Measurements from ENCODE around the gene CCL15.

The CCL15 gene, protein sequence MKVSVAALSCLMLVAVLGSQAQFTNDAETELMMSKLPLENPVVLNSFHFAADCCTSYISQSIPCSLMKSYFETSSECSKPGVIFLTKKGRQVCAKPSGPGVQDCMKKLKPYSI

DNA sequence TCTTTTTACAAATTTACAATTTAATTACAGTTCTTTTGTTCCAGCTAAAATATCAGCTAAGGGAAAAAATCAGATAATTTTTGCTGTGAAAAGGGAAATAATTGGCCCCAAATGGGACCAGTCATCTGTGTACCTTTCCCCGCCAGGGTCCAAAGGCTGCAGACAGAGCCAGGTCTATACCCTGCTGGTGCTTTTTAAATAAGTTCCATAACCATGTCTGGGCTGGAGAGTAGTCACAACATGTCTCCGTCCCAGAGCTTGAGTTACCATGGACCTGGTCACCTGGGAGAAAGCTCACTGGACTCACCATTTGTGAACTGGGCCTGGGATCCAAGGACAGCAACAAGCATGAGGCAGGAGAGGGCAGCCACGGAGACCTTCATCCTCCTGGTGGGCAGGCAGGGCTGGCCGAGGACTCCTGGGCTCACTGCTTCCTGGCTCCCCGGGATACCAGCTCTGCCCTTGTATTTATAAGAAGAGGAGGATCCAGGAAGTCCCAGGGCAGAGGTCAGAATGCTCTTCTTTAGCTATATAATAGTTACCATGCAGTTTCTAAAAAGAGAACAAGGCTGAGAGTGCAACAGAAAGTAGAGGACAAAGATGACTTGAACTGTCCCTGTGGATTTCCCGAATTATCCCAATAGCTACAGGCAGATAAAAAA is at the start of gene CCL15:
CCL15 (minus strand) TSS at position 444 of the 662 bp plus-strand sequence; CDS start at position 383, 61 bp downstream.
- TF ChIP-seq, protein P1, sequence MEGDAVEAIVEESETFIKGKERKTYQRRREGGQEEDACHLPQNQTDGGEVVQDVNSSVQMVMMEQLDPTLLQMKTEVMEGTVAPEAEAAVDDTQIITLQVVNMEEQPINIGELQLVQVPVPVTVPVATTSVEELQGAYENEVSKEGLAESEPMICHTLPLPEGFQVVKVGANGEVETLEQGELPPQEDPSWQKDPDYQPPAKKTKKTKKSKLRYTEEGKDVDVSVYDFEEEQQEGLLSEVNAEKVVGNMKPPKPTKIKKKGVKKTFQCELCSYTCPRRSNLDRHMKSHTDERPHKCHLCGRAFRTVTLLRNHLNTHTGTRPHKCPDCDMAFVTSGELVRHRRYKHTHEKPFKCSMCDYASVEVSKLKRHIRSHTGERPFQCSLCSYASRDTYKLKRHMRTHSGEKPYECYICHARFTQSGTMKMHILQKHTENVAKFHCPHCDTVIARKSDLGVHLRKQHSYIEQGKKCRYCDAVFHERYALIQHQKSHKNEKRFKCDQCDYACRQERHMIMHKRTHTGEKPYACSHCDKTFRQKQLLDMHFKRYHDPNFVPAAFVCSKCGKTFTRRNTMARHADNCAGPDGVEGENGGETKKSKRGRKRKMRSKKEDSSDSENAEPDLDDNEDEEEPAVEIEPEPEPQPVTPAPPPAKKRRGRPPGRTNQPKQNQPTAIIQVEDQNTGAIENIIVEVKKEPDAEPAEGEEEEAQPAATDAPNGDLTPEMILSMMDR (conservative IDR thresholded peaks at IDR 0.05; ENCODE audit: low read depth, low read length) = no peak
- no peak within 1 kb of the TSS for H3K4me3 ChIP-seq (ENCODE audit: low read depth, low read length)
- no peak for DNase-seq (ENCODE audit: low read depth)

DNA sequence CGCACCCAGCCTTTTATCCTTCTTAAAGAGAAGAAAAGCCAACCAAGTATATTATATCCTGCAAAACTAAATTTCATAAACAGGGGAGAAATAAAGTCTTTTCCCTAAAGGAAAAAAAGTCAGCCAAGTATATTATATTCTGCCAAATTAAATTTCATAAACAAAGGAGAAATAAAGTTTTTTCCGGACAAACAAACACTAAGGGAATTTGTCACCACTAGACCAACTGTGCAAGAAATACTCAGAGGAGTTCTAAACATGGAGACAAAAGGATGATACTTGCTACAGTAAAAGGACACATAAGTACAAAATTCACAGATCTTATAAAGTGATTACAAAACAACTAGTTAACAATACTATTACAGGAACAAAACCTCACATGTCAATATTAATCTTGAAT is 48.3 kb upstream of the CCL15 start:
- H3K4me3 ChIP-seq (ENCODE audit: low read depth, low read length) = no peak overlapping the region
- TF ChIP-seq, protein P1 (conservative IDR thresholded peaks at IDR 0.05; ENCODE audit: low read depth, low read length) = no peak
- DNase-seq (ENCODE audit: low read depth) = no peak

DNA sequence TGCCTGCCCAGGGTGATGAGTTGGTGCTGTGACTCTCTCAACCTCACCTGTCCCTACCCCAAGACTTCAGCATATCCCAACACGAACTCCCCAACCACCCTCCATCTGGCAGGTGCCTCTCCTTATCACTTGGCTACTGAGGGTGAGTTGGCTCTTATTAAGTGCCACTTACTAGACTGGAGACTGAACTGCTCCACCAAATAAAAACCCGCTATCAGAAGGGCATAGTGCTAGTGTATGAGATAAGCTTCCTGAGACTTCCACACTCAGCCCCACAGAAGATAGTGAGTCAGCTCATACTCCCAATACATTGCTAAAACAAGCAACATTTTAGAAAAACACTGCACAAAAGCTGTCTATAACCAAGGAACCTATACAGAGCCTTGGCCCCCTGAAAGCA is 46.7 kb upstream of the CCL15 start:
- TF ChIP-seq, protein P1 (conservative IDR thresholded peaks at IDR 0.05; ENCODE audit: low read depth, low read length) = no peak
- H3K4me3 ChIP-seq (ENCODE audit: low read depth, low read length) = no peak overlapping the region
- no peak for DNase-seq (ENCODE audit: low read depth)

DNA sequence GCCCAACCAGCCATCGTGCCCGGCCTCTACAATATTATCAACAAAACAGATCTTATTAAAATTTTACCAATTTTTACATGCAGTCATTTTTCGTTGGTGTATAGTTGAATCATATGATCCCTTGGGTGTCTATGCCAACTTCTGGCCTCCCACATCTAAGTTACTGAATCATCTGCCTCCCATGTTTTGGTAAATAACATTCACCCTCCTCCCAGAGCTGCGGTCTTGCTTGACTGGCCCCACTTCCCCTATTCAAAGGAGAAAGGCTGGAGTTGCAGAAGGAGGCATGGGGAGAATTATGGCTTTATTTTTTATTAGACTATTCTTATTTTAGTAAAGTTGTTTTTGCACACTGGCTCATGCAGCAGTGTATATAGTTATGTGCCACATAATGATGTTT is 34.9 kb upstream of the CCL15 start:
- DNase-seq (ENCODE audit: low read depth) = no peak
- TF ChIP-seq, protein P1 (conservative IDR thresholded peaks at IDR 0.05; ENCODE audit: low read depth, low read length) = no peak

DNA sequence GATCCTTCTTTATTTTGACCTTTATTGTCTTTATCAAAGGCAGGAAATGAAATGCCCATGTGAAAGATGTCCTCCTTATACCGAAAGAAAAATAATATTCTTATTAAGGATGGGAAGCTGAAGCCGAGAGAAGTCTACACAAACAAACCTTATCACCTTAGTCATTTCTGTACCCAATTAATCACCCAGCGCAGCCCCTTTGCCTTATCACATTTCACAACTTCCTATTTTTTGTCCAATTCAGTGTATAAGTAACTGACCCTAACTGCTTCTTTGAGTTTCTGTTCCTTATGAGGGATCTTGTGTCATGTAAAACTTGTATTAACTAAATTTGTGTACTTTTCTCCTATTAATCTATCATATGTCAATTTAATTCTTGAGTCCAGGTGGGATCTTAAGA is 32.8 kb upstream of the CCL15 start:
- no peak for DNase-seq (ENCODE audit: low read depth)
- H3K4me3 ChIP-seq (ENCODE audit: low read depth, low read length) = no peak overlapping the region
- TF ChIP-seq, protein P1 (conservative IDR thresholded peaks at IDR 0.05; ENCODE audit: low read depth, low read length) = no peak

More for the DNA sequence above, 34.9 kb upstream of the CCL15 start:
- H3K4me3 ChIP-seq (ENCODE audit: low read depth, low read length) = no peak overlapping the region

DNA sequence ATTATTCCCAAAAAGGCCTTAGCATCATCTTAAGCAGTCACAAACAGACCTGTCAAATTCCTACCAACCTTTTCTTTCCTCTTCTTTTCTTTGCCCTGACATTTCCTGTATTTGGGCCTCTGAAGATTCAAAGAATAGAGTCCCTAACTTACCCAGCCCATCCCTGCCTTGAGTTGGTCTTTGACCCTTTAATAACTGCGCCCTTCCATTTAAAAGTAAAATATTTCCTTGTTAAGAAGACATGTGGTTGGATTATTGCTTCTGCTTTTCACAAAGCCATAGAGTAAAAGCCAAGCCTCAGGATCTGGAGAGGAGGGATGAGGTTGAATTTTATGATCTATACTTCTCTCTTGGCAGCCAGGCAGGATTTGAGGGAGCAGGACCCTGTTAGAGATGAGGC is 29.6 kb upstream of the CCL15 start:
- no peak for DNase-seq (ENCODE audit: low read depth)
- TF ChIP-seq, protein P1 (conservative IDR thresholded peaks at IDR 0.05; ENCODE audit: low read depth, low read length) = no peak
- no peak overlapping the region for H3K4me3 ChIP-seq (ENCODE audit: low read depth, low read length)

DNA sequence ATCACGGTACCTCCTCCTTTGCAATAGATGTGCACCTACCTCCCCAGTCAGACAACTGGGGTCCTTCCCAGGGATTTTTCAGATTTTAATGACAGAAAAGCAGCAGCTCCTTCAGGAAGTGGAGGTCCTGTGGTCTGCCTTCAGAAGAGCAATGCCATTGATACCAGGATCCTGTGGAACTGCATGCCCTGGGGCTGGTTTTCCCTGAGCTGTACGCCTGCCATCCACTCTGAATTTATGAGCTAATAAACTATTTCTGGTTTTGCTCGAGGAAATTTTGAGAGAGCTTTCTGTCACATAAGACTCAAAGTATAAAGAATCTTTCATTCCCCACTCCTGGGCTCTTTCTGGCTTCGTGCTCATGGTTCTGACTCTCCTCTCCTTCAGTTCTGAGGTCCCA is 26.4 kb upstream of the CCL15 start:
- no peak for DNase-seq (ENCODE audit: low read depth)
- H3K4me3 ChIP-seq (ENCODE audit: low read depth, low read length) = no peak overlapping the region
- TF ChIP-seq, protein P1 (conservative IDR thresholded peaks at IDR 0.05; ENCODE audit: low read depth, low read length) = no peak
